HG02571 (cell line): ENCODE data around the gene PSRC1.
"Not testable (repeated sequence)": the region's sequence is repeated elsewhere in the genome, so short reads cannot be mapped to it uniquely, and the experiment has no call there.

Experiments
- ATAC-seq: cut with Tn5 transposase; IDR thresholded peaks from one replicate; pipeline ENCODE4 v1.9.1; 2021; ENCODE audit warnings: mild to moderate bottlenecking, moderate library complexity; ENCODE audit not compliant: unreplicated experiment

Gene PSRC1

GRCh38 chr1:109296782-109297181, 13.8 kb upstream of the PSRC1 start:
- no peak for ATAC-seq

DNA sequence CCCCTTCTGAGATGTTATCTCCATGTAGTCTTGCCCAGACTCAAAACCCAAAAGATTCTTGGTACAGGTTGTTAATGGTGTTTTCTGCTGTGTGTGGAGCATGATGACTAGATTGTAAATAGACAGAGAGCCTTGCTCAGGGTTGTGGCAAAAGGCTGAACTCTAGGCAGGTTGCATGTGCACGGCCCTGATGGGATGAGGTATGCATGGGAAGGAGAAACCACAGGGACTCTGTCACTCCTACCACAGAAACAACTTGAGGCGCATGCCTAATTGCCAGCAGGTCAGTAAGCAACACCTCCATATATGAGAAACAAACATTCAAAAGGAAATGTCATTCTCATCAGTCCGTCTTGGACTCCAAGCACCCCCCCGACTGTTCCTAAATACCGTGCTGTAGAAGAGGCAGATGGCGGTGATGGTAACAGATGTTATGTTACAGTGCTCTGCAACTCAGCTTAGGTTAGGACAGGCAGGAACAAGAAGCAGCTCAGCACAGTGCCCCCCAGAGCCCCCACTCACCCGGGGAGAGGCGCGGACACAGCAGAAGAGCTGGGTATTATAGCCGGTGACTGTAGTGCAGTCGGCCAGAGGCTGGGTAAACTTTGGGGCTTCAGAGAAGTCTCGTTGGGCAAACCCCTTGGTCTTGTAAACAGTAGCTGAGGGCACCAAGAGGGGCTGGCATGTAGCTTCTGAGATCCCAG, 12.9 kb upstream of the PSRC1 start:
- ATAC-seq = no peak

DNA sequence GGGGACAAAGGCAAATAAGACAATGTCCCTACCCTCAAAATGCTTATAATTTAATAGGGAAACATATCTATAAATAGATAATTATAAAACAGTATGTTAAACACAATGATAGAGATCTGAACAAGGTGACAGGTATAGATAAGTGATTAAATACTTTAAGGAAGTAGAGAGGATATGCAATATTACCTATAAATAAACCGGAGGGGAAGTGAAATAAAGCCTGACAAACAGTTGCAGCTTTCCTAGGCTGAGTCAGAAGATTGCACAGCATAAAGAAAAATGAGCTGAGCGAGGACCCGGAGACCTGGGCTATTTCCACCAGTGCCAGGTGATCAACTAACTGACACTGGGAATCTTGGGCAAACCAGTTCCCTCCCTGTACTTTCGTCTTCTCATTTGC, 11.5 kb upstream of the PSRC1 start:
- no peak for ATAC-seq

DNA sequence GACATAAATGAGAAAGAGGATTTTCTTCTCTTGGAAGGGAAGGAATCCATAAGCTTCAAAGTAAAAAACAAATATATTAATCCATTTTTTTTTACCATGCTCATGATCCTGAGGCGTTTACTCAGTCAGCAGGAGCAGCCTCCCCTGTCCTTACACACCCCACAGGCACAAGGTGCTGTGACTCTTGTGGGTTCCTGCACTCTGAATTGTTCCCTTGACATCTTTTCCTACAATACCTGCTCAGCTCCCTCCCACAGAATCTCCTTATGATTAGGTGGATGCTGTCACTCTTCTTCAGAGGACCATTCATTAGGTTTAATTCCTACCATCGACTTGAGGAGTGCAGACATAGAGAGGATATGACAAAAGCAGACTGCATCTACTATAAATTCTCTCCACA, 10.1 kb upstream of the PSRC1 start:
- ATAC-seq = no peak

DNA sequence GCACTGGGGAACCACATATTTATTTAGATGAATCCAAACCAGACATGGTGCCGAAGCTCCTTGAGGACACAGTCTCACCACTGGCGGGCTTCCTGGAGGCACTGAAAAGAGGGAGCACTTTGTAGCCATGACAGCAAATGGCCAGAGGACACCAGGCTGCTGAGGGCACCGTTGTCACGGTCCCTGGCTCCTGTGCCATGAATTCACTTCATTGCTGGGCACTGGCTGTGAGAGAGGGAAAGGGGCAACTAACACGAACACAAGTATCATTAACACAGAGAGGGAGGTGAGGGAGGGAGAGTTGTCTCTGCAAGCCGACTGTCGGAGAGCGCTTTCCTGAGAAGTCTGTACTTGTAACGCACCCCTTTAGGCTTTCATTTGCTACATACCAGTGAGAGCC, 9.4 kb upstream of the PSRC1 start:
- ATAC-seq = no peak

GRCh38 chr1:109290998-109291397, 8.1 kb upstream of the PSRC1 start:
- ATAC-seq = no peak

- ATAC-seq = no peak
Observed at GRCh38 chr1:109290137-109290536, 7.2 kb upstream of the PSRC1 start.

GRCh38 chr1:109286762-109287161, 3.8 kb upstream of the PSRC1 start:
- not testable (repeated sequence) for ATAC-seq

DNA sequence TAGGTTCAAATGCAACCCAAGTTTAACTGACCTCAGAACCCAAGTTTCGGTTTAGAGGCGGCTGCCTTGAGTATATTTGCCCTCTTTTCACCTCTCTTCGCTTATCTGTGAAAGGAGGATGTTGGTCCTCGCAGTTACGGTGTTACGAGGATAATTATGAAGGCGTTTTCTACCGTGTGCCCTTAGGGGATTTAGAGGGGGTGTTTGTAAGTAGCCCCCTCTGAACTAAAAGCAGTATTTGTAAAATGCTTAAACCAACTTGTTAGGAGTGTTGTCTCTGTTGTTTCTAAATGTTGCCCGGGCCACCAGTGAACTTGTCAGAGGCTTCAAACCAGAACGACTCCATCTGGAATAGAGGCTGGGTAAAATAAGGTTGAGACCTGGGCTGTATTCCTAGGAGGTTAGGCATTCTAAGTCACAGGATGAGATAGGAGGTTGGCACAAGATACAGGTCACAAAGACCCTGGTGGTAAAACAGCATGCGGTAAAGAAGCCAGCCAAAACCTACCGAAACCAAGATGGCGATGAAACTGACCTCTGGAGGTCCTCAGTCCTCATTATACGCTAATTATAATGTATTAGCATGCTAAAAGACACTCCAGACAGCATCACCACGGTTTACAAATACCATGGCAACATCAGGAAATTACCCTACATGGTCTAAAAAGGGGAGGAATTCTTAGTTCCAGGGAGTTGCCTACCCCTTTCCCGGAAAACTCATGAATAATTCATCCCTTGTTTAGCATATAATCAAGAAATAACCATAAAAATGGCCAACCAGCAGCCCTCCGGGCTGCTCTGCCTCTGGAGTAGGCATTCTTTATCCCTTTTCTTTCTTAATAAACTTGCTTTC, 1.0 kb upstream of the PSRC1 start:
- ATAC-seq = peak; percentile 19

GRCh38 chr1:109282497-109282951, 421 bp downstream of the PSRC1 start:
- ATAC-seq = no peak

DNA sequence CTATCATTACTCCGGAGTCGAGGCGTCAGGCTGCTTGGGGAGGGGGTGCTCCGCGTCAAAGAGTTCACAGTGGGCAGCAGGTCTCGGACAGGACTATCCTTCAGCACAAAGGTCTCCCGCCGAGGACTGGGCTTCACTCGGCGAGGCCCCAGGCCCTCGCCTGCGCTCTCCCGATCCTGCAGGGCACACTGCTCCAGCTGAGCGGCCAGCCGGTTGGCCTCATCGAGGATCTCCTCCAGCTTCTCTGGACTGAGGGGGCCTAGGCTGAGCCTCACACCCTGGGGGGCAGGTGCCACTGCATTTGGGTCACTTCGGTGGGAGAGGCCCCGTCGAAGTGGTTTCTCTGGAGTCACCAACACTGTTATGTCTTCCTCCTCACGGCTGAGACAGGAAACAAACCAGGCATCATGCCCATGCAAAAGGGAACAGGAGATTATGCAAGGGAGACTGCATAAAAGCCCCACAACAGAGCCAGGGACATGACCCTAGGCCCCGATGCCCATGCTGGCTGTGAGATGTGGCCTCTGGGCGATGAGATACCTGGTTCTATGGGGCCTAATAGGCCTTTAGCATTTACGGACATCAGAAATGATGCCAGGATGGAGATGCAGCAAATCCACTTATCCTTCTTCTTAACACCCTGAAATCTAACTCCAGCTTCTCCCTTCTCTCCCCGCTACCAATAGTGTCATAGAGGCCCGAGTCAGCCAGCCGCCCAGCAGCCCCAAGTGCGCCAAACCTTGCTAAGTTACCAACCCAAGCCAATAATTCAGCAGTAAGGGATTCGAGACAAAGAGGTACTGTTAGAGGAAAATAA, 1.1 kb downstream of the PSRC1 start:
- no peak for ATAC-seq

GRCh38 chr1:109280862-109281261, 2.1 kb downstream of the PSRC1 start:
- ATAC-seq = no peak

DNA sequence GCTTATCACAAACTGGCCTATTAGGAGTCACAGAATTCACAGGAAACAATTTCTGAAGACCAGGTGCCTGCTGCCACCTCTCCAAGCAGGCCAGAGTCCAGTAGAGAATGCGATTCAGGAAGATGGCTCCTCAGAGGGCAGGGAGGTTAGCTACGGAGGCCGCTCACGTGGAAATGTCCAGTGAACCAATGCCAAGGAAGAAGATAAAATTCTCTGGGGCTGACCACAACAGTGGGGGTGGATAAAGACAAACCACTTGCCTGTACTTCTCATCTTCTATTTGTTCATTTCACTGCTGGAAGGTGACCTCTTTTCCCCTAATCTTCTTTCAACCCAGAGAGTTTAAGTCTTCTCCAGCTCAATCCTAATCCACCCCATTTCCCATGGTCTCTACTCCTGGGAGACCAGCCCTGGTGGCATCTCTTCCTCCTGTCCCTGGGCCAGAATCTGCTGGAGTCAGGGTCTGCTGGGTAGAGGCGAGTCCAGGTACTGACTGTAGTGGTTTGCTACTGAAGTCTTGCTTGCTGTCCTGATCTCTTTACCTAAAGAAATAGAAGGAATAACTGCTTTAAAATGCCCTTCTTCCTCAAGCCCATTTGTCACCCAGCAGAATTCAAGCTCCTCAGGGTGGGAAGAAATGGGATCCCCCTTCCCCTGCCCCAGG, 3.2 kb downstream of the PSRC1 start:
- ATAC-seq = no peak

GRCh38 chr1:109277434-109278204, 5.3 kb downstream of the PSRC1 start:
- ATAC-seq = no peak

GRCh38 chr1:109275706-109276345, 7.1 kb downstream of the PSRC1 start:
- no peak for ATAC-seq

GRCh38 chr1:109274533-109275476, 8.1 kb downstream of the PSRC1 start:
- ATAC-seq = no peak

GRCh38 chr1:109273570-109274288, 9.2 kb downstream of the PSRC1 start:
- no peak for ATAC-seq
